Parathyroid adenoma (tissue), 2 donors: ENCODE data around the gene ZNF629.

Source experiments
- H2AFZ ChIP-seq: fragments of 300-600 bp; sonication (generic); one replicate; pipeline ENCODE4 v1.7.0; 2017; ENCODE audit warnings: antibody characterized with exemption, mild to moderate bottlenecking
- H3K27ac ChIP-seq: fragments of 300-600 bp; sonication (generic); one replicate; pipeline ENCODE4 v1.7.0; 2017
- H3K27me3 ChIP-seq: fragments of 300-600 bp; sonication (generic); one replicate; pipeline ENCODE4 v1.7.0; 2017; ENCODE audit warnings: low read length; ENCODE audit not compliant: control insufficient read depth, insufficient read depth
- H3K36me3 ChIP-seq: fragments of 300-600 bp; sonication (generic); one replicate; pipeline ENCODE4 v1.7.0; 2017; ENCODE audit warnings: low read length; ENCODE audit not compliant: control insufficient read depth, insufficient read depth
- H3K4me1 ChIP-seq: fragments of 300-600 bp; sonication (generic); one replicate; pipeline ENCODE4 v1.7.0; 2017; ENCODE audit warnings: control low read depth
- H3K4me2 ChIP-seq: fragments of 300-600 bp; sonication (generic); one replicate; pipeline ENCODE4 v1.7.0; 2017; ENCODE audit warnings: low read length
- H3K4me3 ChIP-seq: fragments of 300-600 bp; sonication (generic); one replicate; pipeline ENCODE4 v1.7.0; 2017; ENCODE audit warnings: low read depth, low read length
- H3K79me2 ChIP-seq: fragments of 300-600 bp; sonication (generic); one replicate; pipeline ENCODE4 v1.7.0; 2017; ENCODE audit warnings: control low read depth
- H3K9ac ChIP-seq: fragments of 300-600 bp; sonication (generic); one replicate; pipeline ENCODE4 v1.7.0; 2017; ENCODE audit warnings: mild to moderate bottlenecking
- H3K9me3 ChIP-seq: fragments of 300-600 bp; sonication (generic); one replicate; pipeline ENCODE4 v1.7.0; 2017; ENCODE audit warnings: low read length; ENCODE audit not compliant: control insufficient read depth
- TF ChIP-seq, protein P1 (sequence below): fragments of 300-600 bp; sonication (generic); IDR thresholded peaks from one replicate; pipeline ENCODE4 v1.7.0; 2017; ENCODE audit warnings: antibody characterized with exemption, mild to moderate bottlenecking
- donor health status: primary hyperparathyroidism.

Gene ZNF629

DNA sequence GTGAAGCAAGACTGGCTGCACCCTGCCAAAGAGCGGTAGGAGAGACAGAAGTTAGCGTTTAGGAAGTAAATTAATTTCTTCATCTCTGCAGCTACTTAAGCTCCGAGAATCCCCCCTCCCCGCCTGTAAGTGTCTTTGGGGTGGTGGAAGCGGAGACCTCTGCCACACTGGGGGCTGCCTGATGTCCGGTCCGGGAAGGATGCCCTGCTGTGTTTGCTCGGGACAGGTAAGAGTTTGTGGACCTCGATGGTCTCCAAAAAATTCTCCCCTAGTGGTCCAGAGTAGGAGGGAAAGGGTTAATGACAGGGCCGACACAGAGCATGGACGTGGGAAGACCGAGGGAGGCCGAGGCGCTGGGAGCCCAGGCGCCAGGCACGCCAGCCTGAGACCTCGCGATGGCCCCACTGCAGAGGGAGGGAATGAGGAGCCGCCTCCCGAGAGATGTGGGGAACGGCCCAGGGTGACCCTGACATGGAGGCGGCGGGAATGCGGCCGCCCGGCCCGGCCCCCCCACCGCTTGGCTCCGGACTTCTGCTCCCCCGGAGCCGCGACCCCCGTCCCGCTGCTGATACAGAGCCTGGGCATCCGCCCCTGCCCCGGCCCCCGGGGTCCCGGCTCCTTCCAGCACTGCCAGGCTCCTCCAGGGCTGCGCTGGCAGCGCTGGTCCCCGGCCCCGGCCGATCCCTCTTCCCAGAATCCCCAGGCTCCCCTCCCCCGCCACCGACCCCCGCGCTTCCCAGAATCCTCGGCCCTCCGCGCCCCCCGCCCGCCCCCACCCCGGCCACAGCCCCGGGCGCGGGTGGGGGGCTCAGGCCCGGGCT, 680 bp downstream of the ZNF629 start:
- Histone ChIP-seq H3K36me3 (no peaks in the 10 kb centered on the region), H3K9me3 (no peaks in the 10 kb centered on the region), H3K4me3 (peak overlapping the region; percentile 91), H3K4me2 (peak overlapping the region; percentile 83), H3K27ac (peak overlapping the region; percentile 78), H2AFZ (peak overlapping the region; percentile 63), H3K4me1 (peaks cover 10% of the 10 kb centered on the region), H3K9ac (no peak overlapping the region), H3K79me2 (peaks cover 2% of the 10 kb centered on the region), H3K27me3 (no peaks in the 10 kb centered on the region)
- TF ChIP-seq, protein P1, sequence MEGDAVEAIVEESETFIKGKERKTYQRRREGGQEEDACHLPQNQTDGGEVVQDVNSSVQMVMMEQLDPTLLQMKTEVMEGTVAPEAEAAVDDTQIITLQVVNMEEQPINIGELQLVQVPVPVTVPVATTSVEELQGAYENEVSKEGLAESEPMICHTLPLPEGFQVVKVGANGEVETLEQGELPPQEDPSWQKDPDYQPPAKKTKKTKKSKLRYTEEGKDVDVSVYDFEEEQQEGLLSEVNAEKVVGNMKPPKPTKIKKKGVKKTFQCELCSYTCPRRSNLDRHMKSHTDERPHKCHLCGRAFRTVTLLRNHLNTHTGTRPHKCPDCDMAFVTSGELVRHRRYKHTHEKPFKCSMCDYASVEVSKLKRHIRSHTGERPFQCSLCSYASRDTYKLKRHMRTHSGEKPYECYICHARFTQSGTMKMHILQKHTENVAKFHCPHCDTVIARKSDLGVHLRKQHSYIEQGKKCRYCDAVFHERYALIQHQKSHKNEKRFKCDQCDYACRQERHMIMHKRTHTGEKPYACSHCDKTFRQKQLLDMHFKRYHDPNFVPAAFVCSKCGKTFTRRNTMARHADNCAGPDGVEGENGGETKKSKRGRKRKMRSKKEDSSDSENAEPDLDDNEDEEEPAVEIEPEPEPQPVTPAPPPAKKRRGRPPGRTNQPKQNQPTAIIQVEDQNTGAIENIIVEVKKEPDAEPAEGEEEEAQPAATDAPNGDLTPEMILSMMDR = no peak

DNA sequence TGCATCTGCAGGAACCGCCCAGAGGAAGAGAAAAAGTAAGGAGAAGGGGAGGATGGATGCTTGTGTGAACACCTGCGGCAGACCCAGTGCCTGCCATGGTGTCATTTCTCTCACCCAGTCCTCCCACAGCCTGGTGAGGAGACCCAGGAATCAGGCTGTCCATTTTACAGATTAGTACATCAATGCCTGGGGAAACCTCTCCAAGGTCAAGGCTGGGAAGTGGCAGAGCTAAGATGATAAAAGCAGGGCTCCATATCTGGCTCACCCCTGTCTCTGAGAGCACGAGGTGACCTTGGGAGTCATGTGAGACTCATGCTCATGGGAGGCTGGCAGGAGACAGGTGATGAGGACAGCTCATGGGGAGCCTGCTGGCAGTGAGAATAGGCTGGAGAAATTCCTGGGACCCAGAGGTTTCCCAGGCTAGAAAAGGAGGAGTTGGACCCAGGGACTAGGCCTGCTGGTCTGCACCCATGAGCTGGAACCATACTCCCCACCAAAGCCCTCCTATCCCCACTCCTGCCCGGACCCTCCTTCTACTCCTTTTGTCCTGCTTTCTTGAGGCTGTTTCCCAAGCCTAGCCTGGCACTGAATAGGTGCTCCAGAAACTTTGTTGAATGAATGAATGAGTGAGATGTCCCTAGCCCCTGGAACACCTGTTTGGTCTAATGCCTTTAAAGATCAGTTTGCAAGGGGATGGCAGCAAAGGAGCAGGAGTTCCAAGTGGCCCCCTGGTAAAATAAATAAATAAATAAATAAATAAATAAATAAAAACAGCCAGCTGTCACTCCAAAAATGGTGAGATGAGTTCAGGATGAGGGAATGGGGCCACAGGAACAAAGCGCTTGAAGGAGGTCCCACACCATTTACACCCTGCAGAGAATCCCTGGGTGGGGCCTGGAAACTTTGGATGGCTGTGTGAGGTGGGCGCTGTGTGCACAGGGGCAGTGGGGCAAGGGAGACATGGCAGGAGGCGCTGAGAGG, 1.6 kb downstream of the ZNF629 start:
- H3K4me2 ChIP-seq = peak overlapping the region; percentile 83
- no peak overlapping the region for H2AFZ ChIP-seq
- H3K9ac ChIP-seq = no peak overlapping the region
- no peaks in the 10 kb centered on the region for H3K27me3 ChIP-seq
- peak overlapping the region; percentile 78 for H3K27ac ChIP-seq
- H3K4me1 ChIP-seq = peaks cover 10% of the 10 kb centered on the region
- peaks cover 2% of the 10 kb centered on the region for H3K79me2 ChIP-seq
- TF ChIP-seq, protein P1 = no peak
- H3K9me3 ChIP-seq = no peaks in the 10 kb centered on the region
- no peaks in the 10 kb centered on the region for H3K36me3 ChIP-seq
- H3K4me3 ChIP-seq = peak overlapping the region; percentile 62

DNA sequence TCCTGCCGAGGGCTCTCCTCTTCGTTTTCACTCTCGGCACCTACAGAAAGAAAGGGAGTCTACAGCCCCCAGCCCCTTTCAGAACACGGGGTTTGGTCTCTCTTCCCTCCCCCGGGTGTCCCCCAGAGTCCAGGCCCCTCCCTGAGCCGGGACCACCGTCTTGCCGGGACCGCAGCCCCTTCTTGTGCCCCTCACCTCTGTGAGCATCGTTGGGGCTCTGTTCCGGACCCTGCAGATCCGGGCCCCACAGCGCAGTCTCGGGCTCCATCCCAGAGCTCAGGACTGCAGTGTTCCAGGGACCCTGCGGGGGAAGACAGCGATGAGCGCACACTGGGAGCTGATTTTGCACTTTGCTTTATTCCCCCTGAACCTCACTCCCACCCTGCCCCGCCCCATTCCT, 2.8 kb downstream of the ZNF629 start:
- Histone ChIP-seq H3K4me2 (no peak overlapping the region), H3K4me1 (peaks cover 12% of the 10 kb centered on the region), H3K27me3 (no peaks in the 10 kb centered on the region), H2AFZ (no peak overlapping the region), H3K9ac (no peak overlapping the region), H3K79me2 (peaks cover 2% of the 10 kb centered on the region), H3K27ac (no peak overlapping the region), H3K4me3 (no peak overlapping the region), H3K9me3 (no peaks in the 10 kb centered on the region), H3K36me3 (no peaks in the 10 kb centered on the region)
- TF ChIP-seq, protein P1 = no peak

DNA sequence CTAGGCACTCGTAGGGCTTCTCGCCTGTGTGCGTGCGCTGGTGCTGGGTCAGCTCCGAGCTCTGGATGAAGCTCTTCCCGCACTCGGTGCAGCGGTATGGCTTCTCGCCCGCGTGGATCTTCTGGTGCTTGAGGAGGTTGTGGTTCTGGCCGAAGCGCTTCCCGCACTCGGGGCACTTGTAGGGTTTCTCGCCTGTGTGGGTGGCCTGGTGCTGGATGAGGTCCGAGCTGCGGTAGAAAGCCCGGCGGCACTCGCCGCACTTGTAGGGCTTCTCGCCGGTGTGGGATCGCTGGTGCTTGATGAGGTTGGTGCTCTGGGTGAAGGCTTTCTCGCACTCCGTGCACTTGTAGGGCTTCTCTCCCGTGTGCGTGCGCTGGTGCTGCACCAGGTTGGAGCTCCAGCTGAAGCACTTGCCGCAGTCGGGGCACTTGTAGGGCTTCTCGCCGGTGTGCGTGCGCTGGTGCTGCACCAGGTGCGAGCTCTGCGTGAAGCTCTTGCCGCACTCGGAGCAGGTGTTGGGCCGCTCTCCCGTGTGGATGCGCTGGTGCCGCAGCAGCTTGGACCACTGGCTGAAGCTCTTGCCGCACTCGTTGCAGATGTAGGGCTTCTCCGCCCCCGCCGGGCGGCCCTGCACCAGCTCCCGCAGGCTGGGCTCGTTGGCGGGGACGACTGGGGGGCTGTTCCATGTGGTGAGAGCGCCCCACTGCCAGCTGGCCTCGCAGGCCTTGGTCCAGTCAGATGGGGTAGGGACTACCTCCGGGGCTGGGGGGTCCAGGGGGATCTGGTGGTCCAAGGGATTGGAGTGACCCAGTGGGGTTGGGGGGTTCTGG, 3.5 kb downstream of the ZNF629 start:
- no peak overlapping the region for H3K27ac ChIP-seq
- peaks cover 15% of the 10 kb centered on the region for H3K4me1 ChIP-seq
- no peaks in the 10 kb centered on the region for H3K36me3 ChIP-seq
- H2AFZ ChIP-seq = no peak overlapping the region
- H3K27me3 ChIP-seq = no peaks in the 10 kb centered on the region
- H3K9ac ChIP-seq = no peak overlapping the region
- no peaks in the 10 kb centered on the region for H3K9me3 ChIP-seq
- H3K4me3 ChIP-seq = no peak overlapping the region
- TF ChIP-seq, protein P1 = no peak
- H3K79me2 ChIP-seq = peaks cover 2% of the 10 kb centered on the region
- no peak overlapping the region for H3K4me2 ChIP-seq
